CD4-positive, alpha-beta T cell (primary cell): ENCODE data around the gene TMEM219. TPM values are rescaled to one million over a fixed set of nuclear protein-coding genes. Genes with fewer than 3 reads are reported as not detected.

Experiments used
- ATAC-seq: fragments of 200-7000 bp; cut with Tn5 transposase; one replicate; pipeline ENCODE4 v1.10.0; 2022; ENCODE audit warnings: mild to moderate bottlenecking; ENCODE audit not compliant: poor library complexity
- CTCF ChIA-PET: fragments of 350-600 bp; sonication (Branson Sonifier 250); formaldehyde crosslinking; loops from one replicate; lab custom pipeline; 2021; ENCODE audit warnings: antibody characterized with exemption, inconsistent platforms; lab: Charles Lee
- POLR2A ChIA-PET: fragments of 350-600 bp; sonication (Branson Sonifier 250); formaldehyde crosslinking; loops from one replicate; lab custom pipeline; 2021; ENCODE audit warnings: antibody characterized with exemption, inconsistent platforms; lab: Charles Lee
- DNase-seq, 14 experiments: peaks; one replicate each; pipeline ENCODE4 v3.0.0-alpha.2; 2013 to 2020; ENCODE audit warnings: mixed read lengths in 2 of 14
- H3K27ac ChIP-seq, 2 donors: one replicate each; pipeline versions ENCODE4 v1.5.1 to v1.7.0; 2013; ENCODE audit warnings: low read length in 2 of 2, low read depth in 1 of 2, mild to moderate bottlenecking in 1 of 2
- H3K27me3 ChIP-seq, 2 experiments: 1 replicate in 1 of 2; 2 replicates in 1 of 2; pipeline versions ENCODE4 v1.6.1 to v1.7.0; 2013; ENCODE audit warnings: low read length in 2 of 2, control low read depth in 1 of 2, mild to moderate bottlenecking in 1 of 2, moderate library complexity in 1 of 2; ENCODE audit not compliant: insufficient read depth in 2 of 2, control insufficient read depth in 1 of 2
- H3K36me3 ChIP-seq: one replicate; pipeline ENCODE4 v1.6.1; 2013; ENCODE audit warnings: low read length, control low read depth; ENCODE audit not compliant: insufficient read depth
- H3K4me1 ChIP-seq: one replicate; pipeline ENCODE4 v1.6.1; 2013; ENCODE audit warnings: low read length, control low read depth; ENCODE audit not compliant: insufficient read depth
- H3K4me3 ChIP-seq: one replicate; pipeline ENCODE4 v1.5.1; 2013; ENCODE audit warnings: mild to moderate bottlenecking, low read length, moderate library complexity
- H3K9me3 ChIP-seq, 2 experiments: 1 replicate in 1 of 2; 2 replicates in 1 of 2; pipeline versions ENCODE4 v1.6.1 to v1.7.0; 2013; ENCODE audit warnings: low read length in 2 of 2, mild to moderate bottlenecking in 2 of 2, control low read depth in 1 of 2, moderate library complexity in 1 of 2; ENCODE audit not compliant: control insufficient read depth in 1 of 2, insufficient read depth in 1 of 2
- H3K27ac Mint-ChIP-seq: one replicate; pipeline ENCODE4 v1.8.0; 2020; ENCODE audit warnings: mixed read lengths
- H3K27me3 Mint-ChIP-seq: one replicate; pipeline ENCODE4 v1.8.0; 2021; ENCODE audit warnings: mixed read lengths
- H3K36me3 Mint-ChIP-seq: one replicate; pipeline ENCODE4 v1.8.0; 2021; ENCODE audit warnings: low read depth, mixed read lengths
- H3K4me1 Mint-ChIP-seq: one replicate; pipeline ENCODE4 v1.8.0; 2021; ENCODE audit warnings: low read depth, mixed read lengths
- H3K4me3 Mint-ChIP-seq: one replicate; pipeline ENCODE4 v1.8.0; 2020; ENCODE audit warnings: mild to moderate bottlenecking, mixed read lengths
- H3K9me3 Mint-ChIP-seq: one replicate; pipeline ENCODE4 v1.8.0; 2020; ENCODE audit warnings: mixed read lengths
- CTCF ChIP-seq: fragments of 200-600 bp; IDR thresholded peaks from one replicate; pipeline ENCODE4 v1.8.0; 2022; ENCODE audit warnings: antibody characterized with exemption, mild to moderate bottlenecking
- intact Hi-C, 2 experiments: fragments of 100-400 bp; cut with DNase I in 1 of 2; cut with micrococcal nuclease in 1 of 2; formaldehyde crosslinking; loops; one replicate each; pipeline versions ENCODE4 v1.15.1 to v1.9.0; 2023 to 2025; cut with DNase I, micrococcal nuclease
- total RNA-seq, 174 experiments: library from RNA in 2 of 174; stranded (reverse) in 2 of 174; gene quantifications; one replicate each; pipeline ENCODE4 v1.2.3 and lab custom pipeline; 2021 to 2026

Gene TMEM219
- total RNA-seq, 2 experiments from 2014 or later = 56.9 to 63.3 TPM

- no peaks in the 10 kb centered on the region for H3K9me3 Mint-ChIP-seq
- peaks cover 24% of the 10 kb centered on the region for H3K4me1 Mint-ChIP-seq
- Histone ChIP-seq H3K27ac (no peak overlapping the region), H3K9me3 (no peaks in the 10 kb centered on the region), H3K27me3 (no peaks in the 10 kb centered on the region), H3K36me3 (peaks cover 39% of the 10 kb centered on the region), H3K4me3 (no peak overlapping the region), H3K4me1 (peaks cover 25% of the 10 kb centered on the region)
- CTCF ChIA-PET = interaction anchor here (1.0 kb wide), 1 partner anchor 153 kb away, joined by 3 read pairs; no protein-coding TSS in a partner anchor
- TF ChIP-seq CTCF = no peak
- no peaks in the 10 kb centered on the region for H3K27me3 Mint-ChIP-seq
- H3K4me3 Mint-ChIP-seq = no peak overlapping the region
- POLR2A ChIA-PET = no interaction called here
- intact Hi-C loops = no loop called here
- ATAC-seq = no peak
- H3K27ac Mint-ChIP-seq = no peak overlapping the region
- peaks cover 54% of the 10 kb centered on the region for H3K36me3 Mint-ChIP-seq
- DNase-seq = no peak
Observed at GRCh38 chr16:30000735-30001631, 39.1 kb downstream of the TMEM219 start.

- no peak overlapping the region for H3K27ac Mint-ChIP-seq
- peaks cover 34% of the 10 kb centered on the region for H3K36me3 ChIP-seq
- ATAC-seq = no peak
Observed at GRCh38 chr16:30002614-30003346, 40.9 kb downstream of the TMEM219 start.

More at GRCh38 chr16:30002614-30003346, 40.9 kb downstream of the TMEM219 start:
- peaks cover 41% of the 10 kb centered on the region for H3K36me3 Mint-ChIP-seq
- no peak overlapping the region for H3K4me3 Mint-ChIP-seq
- Histone ChIP-seq H3K27me3 (peaks cover 0 to 2% of the 10 kb centered on the region in 2 experiments), H3K9me3 (no peaks in the 10 kb centered on the region), H3K27ac (no peak overlapping the region), H3K4me3 (no peak overlapping the region), H3K4me1 (peaks cover 12% of the 10 kb centered on the region)
- peaks cover 12% of the 10 kb centered on the region for H3K4me1 Mint-ChIP-seq
- H3K9me3 Mint-ChIP-seq = no peaks in the 10 kb centered on the region
- ChIA-PET POLR2A (no interaction called here), CTCF (no interaction called here)
- intact Hi-C loops = no loop called here
- no peak for DNase-seq
- no peak for TF ChIP-seq CTCF
- H3K27me3 Mint-ChIP-seq = no peaks in the 10 kb centered on the region
